Putamen (tissue), 1 donor: ENCODE results near the gene C20orf144.
"Not testable (repeated sequence)": the region's sequence is repeated elsewhere in the genome, so short reads cannot be mapped to it uniquely, and the experiment has no call there.

Experiments used
- DNase-seq: peaks from one replicate; pipeline ENCODE4 v3.0.0-alpha.2; 2016; ENCODE audit warnings: low spot score

The C20orf144 gene

DNA sequence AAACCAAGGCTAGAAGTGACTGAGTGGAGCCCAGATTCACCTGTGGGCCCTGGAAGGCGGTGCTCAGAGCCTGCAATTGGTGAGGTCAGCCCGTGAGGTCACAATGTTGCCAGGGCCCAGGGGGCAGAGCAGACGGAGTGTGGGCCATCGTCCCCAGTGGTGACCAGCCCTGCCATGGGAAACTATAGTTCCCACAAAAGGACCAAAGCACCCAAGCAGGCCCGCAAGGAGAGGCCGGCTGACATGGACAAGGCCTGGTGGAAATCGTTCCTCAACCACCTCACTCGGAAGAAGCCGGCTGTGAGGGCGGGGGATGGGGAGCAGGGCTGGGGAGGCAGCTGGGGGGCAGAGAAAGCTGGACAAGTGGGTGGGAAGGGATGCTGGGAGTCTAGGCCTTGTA, at the start of gene C20orf144:
Gene C20orf144 (plus strand): TSS at position 156 of the 400 bp plus-strand sequence. CDS start 19 bp downstream, at position 175.
- no peak for DNase-seq

DNA sequence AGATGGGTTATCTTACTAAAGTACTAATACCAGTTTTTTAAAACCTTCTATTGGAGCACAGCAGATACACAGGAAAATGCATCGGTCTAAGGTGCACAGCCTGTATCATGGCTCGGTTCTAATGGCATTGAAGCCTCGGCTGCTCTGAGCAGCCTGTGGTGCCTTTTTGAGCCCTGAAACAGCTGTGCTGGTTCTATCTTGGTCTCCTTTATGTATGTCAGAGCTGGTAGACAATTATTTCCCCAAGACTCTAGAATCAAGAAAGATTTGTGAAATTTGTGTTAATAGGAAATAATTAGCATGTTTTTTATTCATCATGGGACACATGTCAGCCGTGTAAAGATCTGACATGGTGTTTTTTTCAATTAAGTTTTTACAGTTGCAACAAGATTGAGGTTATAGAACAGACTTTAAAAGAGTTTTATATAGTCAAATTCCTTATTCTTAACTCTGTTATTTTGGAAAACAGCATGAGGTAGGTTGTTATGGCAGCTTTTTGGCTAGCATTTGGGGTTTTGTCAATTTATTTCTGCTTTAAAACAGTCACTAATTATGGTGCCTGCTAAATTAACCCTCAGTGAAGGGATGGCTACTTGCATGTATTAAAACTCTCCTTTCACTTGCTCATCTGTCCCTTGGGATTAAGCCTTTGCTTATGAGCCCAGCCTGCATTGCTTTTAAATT, 40.3 kb upstream of the C20orf144 start:
- DNase-seq, result no peak

DNA sequence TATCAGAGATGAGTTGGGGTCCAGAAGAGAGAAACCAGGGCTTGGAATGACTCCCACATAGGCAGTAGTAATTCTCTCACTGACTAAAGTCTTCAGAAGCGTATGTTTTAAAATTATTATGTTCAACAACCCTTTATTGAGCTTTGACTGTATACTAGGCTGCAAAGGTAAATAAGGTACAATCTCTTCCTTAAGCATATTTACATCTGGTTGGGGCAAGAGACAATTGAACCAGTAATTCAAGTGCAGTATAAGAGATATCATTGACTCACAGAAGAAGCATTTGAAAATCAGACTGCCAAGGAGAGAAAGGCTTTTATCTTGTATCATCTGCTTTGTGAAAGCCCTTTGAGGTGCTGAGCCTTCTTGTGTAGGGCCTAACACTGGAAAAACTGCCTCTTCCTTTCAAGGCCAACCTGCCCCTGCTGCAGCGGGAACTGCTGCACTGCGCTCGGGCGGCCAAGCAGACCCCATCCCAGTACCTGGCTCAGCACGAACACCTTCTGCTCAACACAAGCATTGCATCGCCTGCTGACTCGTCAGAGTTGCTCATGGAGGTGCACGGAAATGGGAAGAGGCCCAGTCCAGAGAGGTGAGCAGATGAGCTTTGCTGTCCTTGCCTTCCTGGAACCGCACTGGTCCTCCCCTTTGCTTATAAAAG, 39.3 kb upstream of the C20orf144 start:
- DNase-seq, result no peak

DNA sequence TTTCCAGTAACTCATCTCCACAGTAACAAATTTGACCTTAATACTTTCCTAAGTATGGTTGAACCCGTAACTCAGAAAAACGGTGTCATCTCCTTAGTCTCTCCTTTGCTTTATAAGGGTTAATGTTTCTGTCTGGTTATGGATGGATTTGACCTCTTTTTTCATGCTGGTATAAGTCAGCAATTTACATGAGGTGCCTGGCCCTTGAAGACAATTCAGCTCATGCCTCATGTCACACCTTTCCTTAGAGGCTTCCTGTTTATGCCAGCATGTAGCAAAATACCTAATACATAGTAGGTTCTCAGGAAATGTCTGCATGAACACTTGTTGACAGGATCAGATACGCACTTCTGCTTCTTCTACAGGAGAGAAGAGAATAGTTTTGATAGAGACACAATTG, 37.7 kb upstream of the C20orf144 start:
- DNase-seq, result no peak

DNA sequence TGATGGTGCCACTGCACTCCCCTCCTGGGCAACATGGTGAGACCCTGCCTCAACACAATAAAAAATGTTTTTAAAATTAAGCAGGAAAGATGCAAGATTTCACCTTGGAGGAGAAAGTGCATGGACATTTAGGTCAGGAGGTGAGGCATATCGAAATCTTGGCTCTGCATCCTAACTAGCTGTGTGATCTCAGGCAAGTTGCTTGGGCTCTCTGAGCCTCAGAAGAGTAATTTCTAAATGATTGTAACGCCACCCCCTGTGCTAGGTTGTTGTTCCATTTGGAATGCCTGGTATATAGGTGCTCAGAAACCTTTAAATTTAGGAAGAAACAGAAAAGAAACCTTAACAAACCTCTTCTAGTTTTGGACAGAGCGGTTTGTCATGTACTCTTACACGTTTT, 35.9 kb upstream of the C20orf144 start:
- DNase-seq, result no peak

DNA sequence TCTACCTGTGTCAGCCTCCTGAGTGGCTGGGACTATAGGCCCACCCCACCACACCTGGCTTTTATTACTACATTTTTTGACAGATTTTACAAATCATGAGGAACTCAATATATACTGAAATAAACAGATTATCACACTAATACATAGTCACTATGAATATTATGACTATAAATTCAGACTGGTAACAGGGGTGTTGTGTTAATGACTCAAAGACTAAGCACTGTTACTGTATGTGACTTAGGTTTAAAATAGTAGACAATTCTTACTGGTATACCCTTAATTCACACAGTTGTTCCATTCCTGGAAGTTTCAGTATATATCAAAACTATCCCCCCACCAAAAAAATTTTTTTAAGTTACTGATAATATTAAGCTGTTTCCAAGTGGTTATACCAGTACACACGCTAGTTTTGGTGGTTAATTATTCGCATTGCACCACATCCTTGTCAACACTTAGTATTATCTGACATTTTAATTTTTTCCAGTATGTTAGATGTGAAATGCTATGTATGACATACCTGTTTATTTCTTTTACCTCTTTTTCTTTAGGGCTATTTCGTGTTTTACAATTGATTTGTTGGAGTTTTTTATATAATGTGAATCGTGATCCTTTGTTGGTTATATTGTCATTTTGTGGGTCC, 34.4 kb upstream of the C20orf144 start:
- DNase-seq, result no peak

DNA sequence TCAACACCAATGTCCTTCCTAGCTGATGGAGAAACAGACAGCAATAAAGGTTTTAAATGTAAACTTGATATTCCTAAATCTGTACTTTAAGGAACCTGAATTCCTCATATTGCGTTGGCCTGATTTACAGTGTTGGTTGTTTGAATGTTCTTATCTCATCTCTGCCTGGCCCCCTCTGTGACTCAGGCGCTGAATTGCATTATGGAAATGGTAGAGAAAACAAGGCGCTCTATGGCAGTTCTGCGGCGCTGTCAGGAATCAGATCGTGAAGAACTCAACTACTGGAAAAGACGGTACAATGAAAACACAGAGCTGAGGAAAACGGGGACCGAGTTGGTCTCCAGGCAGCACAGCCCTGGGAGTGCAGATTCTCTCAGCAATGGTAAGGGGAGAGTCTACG, 32.6 kb upstream of the C20orf144 start:
- DNase-seq, result no peak

DNA sequence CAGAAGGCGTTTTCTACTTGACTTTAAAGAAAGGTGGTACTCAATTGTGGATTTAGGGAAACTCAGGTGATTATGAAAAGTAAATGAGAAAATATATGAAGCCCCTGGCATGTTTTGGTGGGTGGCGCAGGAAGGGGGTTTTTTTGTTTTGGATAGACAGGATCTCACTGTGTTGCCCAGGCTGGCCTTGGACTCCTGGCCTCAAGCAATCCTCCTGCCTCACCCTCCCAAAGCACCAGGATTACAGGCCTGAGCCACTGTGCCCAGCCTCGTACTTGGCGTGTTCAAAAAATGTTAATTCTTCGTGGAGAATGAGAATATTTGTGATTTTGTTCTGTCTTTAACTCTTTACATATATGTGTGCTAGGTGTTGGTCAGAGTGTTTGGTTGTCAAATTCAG, 32.1 kb upstream of the C20orf144 start:
- DNase-seq, result no peak

DNA sequence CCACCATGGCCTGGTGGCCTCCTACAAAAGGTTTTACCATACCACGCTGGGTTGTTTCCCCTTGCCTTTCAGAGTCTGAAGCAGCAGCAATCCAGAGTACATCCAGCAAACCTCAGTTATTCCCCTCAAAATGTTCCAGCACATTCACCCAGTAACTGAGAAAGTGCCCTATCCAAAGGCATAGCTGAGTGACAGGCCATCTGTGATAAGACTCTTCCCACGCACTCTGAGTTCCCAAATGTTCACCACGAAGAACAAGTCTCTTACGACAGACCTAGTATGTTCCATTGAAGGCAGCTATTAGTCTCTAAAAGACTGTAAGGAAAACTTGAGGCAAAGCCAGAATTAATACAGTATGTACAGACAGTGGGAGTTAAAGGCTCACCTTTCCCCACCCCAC, 31.6 kb upstream of the C20orf144 start:
- DNase-seq, result no peak

DNA sequence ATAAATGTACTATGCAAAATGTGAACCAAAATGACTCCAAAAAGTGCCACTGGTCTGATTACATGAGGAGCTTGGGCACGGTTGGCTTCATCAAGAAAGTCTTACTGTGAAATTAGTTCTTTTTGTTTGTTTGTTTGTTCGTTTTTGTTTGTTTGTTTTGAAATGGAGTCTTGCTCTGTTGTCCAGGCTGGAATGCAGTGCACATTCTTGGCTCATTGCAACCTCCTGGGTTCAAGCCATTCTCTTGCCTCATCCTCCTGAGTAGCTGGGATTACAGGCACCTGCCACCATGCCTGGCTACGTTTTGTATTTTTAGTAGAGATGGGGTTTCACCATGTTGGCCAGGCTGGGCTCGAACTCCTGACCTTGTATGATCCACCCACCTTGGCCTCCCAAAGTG, 30.2 kb upstream of the C20orf144 start:
- DNase-seq, result not testable (repeated sequence)

DNA sequence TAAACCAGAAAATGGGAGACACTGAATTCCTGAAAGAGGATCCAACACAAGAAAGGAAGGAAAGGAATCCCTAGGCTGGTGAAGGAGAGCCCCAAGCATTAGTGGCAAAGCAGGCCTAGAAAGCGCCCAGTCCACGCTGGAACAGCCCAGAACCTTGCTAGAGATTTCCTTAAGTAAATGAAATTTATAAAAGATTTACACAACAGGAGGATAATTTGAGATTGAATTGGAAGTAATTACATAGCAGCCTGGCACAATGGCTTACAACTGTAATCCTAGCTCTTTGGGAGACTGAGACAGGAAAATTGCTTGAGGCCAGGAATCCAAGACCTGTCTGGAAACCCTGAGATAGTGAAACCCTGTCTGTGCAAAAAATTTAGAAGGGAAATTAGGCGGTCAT, 26.8 kb upstream of the C20orf144 start:
- DNase-seq, result no peak

DNA sequence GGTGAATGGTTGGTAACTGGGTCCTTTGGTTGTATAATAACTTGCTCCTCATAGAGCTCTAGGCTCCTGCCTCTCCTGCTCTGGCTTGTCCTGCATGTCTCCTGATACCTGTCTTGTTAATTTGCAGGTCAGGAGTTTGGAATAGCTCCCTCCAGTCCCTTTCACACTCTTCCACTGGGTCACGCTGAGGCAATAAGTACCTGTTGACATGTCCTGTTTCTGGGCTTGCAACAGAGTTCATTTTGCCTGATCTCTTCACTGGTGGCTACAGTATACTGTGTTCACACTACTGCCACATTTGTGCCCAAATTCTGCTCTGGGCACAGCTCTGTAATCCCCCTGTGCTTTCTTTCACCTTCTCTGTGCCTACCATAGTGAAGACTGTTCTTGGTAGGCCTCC, 25.4 kb upstream of the C20orf144 start:
- no peak for DNase-seq

DNA sequence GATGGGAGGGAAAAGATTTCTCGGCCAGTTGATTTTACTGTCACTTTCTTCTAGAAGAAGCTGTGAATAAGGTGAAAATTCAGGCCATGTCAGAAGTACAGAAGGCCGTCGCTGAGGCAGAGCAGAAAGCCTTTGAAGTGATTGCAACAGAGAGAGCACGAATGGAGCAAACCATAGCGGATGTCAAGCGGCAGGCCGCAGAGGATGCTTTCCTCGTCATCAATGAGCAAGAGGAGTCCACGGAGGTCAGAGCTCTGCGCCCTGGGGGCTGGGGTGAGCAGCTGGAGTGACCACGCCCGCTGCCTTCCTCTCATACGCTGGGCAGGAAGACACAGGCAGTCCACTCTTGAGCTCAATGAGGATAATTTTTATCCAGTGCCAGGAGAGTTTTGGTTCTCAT, 21.8 kb upstream of the C20orf144 start:
- DNase-seq, result no peak

DNA sequence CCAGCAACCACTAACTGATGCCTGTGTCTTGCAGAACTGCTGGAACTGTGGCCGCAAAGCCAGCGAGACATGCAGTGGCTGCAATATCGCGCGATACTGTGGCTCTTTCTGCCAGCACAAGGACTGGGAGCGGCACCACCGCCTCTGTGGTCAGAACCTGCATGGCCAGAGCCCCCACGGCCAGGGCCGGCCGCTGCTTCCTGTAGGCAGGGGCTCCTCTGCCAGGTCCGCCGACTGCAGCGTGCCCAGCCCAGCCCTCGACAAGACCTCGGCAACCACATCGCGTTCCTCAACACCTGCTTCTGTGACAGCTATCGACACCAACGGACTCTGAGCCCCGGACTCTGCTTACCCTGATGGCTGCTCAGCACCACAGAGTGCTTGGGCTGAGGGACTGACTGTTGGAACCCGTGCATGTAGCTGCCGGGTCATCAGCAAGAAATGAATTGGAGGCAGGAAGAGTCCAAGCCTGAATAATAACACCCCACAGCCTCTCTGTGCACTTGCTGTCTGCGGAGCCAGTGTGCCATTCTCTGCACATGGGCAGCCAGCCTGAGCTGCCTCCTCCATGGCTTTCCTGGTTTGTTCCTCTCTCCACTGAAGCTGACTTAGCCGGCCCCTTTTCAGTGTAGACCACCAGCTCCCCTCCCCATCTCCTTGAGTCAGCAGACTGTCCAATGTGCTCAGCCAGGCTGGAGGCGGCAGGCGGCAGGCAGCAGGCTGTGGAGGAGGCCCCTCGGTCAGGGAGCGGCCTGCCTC, 17.6 kb upstream of the C20orf144 start:
- DNase-seq, result no peak

DNA sequence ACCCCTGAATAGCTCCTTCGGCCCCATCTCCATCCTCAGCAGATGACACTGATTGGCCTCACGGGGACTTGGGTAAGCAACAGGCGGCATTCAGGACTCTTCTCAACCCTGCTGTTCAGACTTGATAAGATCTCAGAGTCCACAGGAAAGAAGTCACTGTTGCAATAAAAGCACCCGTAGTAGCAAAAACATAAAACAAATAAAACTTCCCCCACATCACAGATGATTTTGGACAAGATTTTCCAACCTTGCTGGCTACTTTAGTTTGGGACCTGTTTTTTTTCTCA, 17.1 kb upstream of the C20orf144 start:
- DNase-seq, result no peak

DNA sequence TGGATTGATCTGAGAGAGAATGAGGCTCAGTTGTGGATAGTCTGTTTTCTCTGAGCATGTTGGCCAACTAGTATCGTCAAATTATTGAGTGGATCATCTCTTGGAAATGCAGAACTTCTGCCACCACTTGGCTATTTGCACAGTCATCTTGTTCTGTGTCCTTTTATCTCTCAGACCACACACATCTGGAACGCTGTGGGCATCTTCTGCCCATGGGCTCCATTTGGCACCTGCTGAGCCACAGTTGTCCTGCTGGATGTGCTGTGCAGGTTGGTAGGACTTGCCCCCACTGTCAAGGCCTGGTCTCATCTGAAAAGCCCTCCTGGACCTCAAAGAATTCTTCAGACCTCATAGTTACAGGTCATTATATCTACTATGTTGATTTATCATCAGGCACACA, 16.7 kb upstream of the C20orf144 start:
- no peak for DNase-seq

DNA sequence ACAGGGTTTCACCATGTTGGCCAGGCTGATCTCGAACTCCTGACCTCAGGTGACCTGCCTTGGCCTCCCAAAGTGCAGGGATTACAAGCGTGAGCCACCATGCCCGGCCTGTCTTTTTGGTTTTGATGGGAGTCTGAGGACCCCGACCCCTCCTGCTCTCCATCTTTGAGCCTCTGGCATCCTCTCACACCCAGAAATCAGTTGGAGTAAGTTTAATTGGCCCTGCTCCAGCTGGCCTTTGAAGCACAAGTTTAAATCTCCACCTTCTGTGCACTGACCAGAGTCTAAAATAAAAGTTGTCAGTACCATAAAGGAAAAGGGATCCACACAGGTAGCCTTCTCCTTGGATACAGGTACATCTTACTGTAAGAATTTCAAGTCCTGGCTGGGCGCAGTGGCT, 15.9 kb upstream of the C20orf144 start:
- DNase-seq, result no peak

DNA sequence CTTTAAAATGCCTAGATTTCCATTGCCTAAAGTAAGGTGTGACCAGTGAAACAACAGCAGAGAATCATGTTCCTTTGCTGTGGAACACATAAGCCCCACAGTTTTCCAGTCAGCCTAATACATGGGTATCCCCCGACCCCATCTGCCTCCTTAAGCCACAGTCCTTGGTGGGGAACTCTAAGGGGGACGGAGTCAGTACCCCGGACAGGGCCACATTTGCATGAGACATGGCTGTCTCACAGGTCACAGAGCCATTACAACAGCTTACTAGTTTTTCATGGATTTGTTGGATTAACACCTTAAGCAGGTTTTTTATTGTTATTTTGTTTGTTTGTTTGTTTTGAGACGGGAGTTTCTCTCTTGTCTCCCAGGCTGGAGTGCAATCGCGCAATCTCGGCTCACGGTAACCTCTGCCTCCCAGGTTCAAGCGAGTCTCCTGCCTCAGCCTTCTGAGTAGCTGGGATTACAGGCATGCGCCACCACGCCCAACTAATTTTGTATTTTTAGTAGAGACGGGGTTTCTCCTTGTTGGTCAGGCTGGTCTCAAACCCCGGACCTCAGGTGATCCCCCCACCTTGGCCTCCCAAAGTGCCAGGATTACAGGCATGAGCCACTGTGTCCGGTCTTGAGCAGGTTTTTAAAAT, 15.0 kb upstream of the C20orf144 start:
- DNase-seq, result not testable (repeated sequence)

DNA sequence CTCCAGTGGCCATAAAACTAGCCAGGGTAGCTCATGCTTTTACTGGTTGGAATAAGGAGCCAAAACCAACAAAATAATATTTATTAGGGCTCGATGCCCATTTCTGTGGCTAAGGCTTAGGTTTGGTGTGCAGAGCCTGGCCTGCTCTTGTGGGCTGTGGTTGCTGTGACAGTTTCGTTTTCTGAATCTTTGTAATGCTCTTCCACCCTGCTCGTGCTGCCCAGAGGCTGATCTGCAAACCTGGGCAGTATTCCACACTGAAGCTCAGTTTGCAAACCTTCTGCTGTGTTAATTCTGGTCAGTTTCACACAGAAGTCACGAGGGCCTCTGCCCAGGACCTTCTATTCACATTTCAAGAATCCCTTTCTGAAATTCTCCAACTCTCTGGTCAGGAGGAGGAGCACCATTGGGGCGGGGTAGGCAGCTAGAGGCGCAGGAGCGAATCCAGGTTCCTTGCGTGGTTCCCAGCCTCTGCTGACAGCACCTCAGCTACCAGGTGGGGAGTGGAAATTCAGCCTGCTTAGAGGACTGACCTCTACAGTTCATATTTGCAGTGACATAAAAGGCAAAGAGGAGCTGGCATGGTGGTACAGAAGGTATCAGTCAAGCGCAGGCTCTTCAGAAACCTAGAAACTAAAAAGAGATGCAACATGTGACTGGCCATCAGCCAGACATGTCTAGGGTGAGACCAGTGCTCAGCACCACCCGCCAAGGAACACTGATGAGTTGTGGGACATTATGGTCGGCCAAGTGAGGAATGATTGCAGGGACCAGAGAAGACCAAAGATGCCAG, 14.3 kb upstream of the C20orf144 start:
- DNase-seq, result no peak

DNA sequence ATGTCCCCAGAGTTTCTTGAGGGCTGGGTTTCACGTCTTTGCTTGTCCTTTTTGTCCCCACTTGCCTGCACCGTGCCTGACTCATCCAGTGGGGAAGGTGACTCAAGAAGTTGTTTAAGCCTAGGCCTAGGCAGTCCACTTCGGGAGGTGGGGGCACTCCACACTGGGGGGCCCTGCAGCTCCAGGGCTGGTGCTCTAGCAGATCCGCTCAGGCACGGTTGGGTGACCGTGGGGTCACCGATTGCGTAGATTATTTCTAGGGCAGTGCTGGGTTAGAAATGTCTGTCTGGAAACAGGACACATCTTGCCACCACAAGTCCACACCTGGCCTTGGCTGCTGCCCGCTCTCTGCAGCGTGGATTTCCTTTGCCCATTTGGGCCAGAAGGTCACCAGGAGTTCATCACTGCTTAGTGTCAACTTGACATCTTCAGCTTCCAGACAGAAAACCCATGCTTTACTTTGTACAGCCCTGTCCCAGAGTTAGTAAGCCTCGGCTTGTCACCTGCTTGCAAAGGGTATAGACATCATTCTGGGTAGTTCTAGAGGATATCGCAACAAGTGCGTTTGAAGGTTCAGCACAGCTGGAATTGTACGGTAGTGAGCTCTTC, 13.6 kb upstream of the C20orf144 start:
- no peak for DNase-seq

DNA sequence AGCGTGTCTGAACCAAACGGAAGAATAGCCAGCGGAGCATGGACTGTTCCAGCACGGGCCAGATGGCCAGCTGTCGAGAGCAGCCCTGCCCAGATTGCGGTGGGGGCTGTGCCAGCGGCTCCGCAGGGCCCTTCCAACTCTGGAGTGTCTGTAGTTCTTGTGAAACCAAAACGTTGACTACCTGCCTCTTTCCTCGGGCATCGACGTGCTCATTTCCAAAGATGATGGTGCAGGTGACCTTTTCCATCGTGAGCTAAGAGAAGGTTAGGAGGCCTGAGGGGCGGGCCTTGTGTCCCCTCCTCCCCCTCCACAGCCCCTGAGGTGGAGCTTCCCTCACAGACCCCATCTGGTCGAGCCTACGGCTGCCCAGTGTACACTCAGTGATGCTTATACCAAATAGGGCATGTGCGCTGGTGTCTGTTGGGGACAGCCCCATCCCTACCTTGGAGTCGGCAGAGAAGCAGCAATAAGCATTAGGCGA, 12.9 kb upstream of the C20orf144 start:
- DNase-seq, result no peak
